Renal cortical epithelial cell (primary cell): ENCODE data around the gene CBLB. TPM values are rescaled to one million over a fixed set of nuclear protein-coding genes. Genes with fewer than 3 reads are reported as not detected.
"Not testable (repeated sequence)": the region's sequence is repeated elsewhere in the genome, so short reads cannot be mapped to it uniquely, and the experiment has no call there.

Experiments used
- DNase-seq: peaks from one replicate; pipeline ENCODE4 v3.0.0-alpha.2; 2011; ENCODE audit warnings: low read depth
- total RNA-seq: library from RNA; depleted of rRNA; stranded (reverse); fragments of >200 nt; gene quantifications from 2 replicates; pipeline ENCODE4 v1.2.3, GENCODE V29; 2014

CBLB gene
- total RNA-seq, 1 donor from 2014 or later: 94.7 TPM

GRCh38 chr3:105786990-105787389 is 81.8 kb downstream of the CBLB start:
- no peak for DNase-seq

DNA sequence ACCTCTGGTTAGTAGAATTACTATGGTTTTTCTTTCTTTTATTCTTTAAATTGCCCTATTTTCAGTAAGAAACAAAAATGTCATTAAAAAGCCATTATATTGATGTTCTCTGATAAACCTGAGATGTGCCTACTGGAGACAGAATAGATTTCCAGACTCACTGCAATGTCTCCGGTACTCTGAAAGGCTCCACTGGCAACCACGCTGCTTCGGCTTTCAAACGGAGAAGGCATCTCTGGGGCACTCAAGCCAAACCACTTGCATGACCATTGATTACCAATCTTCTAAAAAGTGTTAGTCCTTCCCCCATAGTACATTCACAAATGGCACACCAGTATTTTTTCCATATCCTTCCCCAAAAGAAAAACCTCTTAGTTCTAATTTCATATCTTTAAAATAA is 82.6 kb downstream of the CBLB start:
- DNase-seq: no peak

- DNase-seq: no peak
Measured at GRCh38 chr3:105785803-105786202, 83.0 kb downstream of the CBLB start.

DNA sequence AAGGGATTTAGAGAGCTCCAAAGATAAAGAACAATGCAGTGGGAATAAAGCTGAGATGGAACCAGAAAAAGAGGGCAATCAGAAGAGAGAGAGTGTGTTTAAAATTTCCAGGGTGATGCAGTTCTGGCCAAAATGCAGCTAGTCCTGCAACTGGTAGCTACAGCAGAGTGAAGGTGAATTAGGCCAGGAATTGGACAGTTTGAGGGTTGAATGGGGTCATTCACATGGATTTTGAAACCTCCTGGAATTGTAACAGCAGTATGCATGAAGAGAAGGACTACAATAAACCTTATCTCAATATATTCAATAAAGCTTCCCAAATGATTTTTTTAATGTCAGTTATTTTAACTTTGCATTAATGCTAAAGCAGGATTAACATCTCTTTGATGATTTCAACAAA is 85.2 kb downstream of the CBLB start:
- DNase-seq: no peak

GRCh38 chr3:105781871-105782270 is 86.9 kb downstream of the CBLB start:
- DNase-seq: no peak

- DNase-seq: peak; percentile 24
Measured at GRCh38 chr3:105780107-105780506, 88.7 kb downstream of the CBLB start.

- no peak for DNase-seq
Measured at GRCh38 chr3:105775368-105775767, 93.4 kb downstream of the CBLB start.

- no peak for DNase-seq
Measured at GRCh38 chr3:105774444-105775180, 94.2 kb downstream of the CBLB start.

DNA sequence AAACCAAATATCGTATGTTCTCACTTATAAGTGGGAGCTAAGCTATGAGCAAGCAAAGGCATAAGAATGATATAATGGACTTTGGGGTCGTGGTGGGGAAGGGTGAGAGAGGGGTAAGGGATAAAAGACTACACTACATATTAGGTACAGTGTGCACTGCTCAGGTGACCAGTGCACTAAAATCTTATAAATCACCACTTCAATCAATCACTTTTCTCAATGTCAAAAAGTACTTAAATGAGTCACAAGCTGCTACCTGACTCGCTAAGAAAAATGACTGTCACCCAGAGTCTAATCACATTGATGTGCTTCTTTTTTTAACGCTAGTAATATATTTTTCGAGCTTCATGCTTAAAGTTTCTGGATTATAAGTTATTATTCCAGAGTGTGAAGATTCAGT is 95.5 kb downstream of the CBLB start:
- no peak for DNase-seq

DNA sequence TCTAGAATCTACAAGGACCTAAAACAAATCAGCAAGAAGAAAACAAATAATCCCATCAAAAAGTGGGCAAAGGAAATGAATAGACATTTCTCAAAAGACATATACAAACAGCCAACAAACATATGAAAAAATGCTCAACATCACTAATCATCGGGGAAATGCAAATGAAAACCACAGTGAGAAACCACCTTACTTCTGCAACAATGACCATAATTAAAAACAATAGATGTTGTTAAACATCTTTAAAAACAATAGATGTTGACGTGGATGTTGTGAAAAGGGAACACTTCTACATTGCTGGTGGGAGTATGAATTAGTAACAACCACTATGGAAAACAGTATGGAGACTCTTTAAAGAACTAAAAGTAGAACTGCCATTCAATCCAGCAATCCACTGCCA is 96.2 kb downstream of the CBLB start:
- no peak for DNase-seq

DNA sequence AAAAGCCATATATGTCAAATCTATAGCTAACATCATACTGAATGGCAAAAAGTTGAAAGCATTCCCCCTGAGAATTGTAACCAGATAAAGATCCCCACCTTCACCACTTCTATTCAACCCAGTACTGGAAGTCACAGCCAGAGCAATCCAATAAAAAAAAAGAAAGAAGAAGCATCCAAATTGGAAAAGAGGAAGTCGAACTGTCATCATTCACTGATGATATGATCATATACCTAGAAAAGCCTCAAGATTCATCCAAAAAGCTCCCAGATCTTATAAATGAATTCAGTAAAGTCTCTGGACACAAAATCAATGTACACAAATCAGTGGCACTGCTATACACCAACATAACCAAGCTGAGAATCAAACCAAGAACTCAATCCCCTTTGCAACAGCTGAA is 97.4 kb downstream of the CBLB start:
- DNase-seq: no peak

DNA sequence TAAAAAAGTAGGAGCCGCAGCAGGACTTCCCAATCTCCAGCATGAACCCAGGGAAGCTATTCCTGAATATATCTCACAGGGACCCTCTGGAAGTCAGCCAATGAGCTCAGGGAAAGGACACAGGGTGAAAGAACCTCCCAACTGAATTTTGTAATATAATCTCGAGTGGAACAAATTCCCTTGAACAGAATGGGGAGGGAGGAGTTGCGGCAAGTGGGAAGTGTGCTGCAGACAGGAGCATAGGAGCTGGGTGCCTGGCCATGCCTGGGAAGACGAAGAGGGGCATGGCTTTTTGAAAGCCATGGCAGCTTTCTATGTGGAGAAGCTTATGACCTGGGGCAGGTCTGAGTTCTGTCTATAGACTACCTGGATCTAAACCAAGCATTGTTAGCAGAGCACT is 98.4 kb downstream of the CBLB start:
- no peak for DNase-seq

DNA sequence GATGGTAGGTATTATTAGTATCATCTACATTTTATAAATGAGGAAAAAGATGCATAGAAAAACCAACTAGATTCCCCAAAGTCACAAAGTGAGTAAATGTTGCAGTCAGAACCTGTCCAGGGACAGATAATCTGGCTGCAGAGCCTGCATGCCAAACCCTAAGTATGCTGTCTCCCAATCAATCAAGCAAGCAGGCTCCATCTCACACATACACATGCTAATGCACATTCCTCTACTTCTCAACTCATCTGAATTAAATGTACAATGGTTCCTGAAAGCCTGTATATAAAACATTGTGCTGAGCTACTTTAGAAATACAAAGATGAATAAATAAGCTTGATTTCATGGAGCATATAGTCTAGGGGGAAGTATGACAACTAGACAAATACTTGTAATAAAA is 101.0 kb downstream of the CBLB start:
- no peak for DNase-seq

GRCh38 chr3:105767216-105767615 is 101.6 kb downstream of the CBLB start:
- no peak for DNase-seq

DNA sequence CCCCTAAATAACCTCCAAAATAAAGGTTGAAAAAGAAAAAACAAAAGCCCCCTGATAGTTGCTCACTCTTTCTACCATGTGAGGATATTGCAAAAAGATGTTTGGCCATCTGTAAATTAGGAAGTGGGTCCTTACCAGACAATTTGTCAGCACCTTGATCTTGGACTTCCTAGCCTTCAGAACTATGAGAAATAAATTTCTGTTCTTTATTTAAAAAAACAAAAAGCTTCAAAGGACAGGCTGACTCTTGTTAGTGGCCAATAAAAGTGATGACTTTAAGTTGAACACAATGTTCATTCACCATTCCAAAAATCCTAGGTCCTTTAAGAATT is 103.5 kb downstream of the CBLB start:
- DNase-seq: no peak

- DNase-seq: no peak
Measured at GRCh38 chr3:105764378-105765307, 104.2 kb downstream of the CBLB start.

- DNase-seq: no peak
Measured at GRCh38 chr3:105763659-105764036, 105.2 kb downstream of the CBLB start.

GRCh38 chr3:105762749-105763658 is 105.8 kb downstream of the CBLB start:
- DNase-seq: no peak

GRCh38 chr3:105762214-105762613 is 106.6 kb downstream of the CBLB start:
- DNase-seq: not testable (repeated sequence)

DNA sequence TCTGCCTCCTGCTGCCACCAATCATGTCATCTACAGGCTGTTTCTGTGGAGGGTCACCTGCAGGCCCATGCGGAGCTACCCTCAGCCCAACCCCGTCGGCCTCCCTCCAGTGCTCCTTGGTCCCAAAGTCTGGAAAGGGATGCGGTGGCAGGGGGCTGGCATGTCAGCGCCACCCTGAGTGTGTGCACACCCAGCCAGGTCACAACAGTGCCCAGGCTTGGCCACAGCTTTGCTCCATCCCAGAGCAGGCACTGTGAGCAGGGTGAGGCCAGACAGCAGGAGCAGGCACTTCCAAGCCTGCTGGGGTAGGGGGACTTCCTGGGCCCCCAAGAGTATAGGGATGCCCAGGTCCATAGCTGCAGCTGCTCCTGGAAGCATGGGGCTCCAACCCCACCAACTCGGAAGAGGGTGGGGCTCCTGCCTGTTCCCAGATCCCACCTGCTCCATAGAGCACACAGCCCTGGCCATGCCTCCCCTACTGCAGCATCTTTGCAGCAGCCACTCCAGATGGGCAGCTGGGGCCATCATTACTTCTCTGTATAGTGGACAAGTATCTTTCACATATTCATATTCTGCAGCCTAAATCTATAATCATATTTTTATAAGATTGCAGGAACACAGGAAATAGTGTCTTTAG is 109.3 kb downstream of the CBLB start:
- DNase-seq: no peak

DNA sequence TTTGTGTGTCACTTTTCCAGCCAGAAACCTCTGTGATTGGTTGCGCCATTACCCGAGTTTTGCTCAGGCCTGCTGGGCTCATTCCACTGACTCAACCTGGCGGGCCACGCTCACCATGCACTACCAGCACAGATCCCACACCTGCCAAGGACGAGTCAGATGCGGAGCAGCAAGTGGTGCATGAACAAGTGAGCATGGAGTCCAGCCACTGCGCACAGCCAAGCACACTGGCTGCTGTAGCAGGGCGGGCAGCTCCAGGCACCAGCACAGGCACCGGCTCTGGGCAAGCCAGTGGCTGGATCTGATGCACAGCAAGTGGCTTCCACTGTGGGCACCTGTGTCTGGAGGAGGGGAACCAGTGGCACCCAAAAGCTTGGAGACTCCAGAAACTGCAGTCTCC is 110.4 kb downstream of the CBLB start:
- no peak for DNase-seq
